A549 treated with GW870086 at 1 μM for 4 hours (cell line): ENCODE measurements around the gene SNRPD1. TPM values are rescaled to one million over a fixed set of nuclear protein-coding genes. Genes with fewer than 3 reads are reported as not detected.

Source experiments
- total RNA-seq: library from RNA; stranded (reverse); fragments of 200-300 nt; extraction: Qiagen RNA extraction; gene quantifications from 5 replicates; pipeline ENCODE4 v1.2.3, GENCODE V29; 2022; ENCODE audit warnings: low read depth

Gene SNRPD1
- 152 to 194 TPM (median 164 TPM) in 5 replicates for total RNA-seq

GRCh38 chr18:21612125-21613039 is at the start of gene SNRPD1:
SNRPD1 (plus strand) TSS chr18:21612314; CDS start chr18:21612430, 116 bp downstream.

GRCh38 chr18:21600526-21601410 is 11.3 kb upstream of the SNRPD1 start, which contains the start of gene ESCO1:
ESCO1 (minus strand) TSS chr18:21600704; CDS start chr18:21574843, 25,861 bp downstream.

Other genes starting within 250 kb of the SNRPD1 start
- gene ESCO1, start 11.6 kb upstream of the SNRPD1 start, total RNA-seq: 8.1 to 10.2 TPM (median 9.2 TPM) in 5 replicates
- gene ABHD3, start 92.5 kb downstream of the SNRPD1 start, total RNA-seq: 19.6 to 23.3 TPM (median 21.4 TPM) in 5 replicates
- 4.2 to 10.2 TPM (median 8.9 TPM) in 5 replicates for gene MIB1, start 128.5 kb downstream of the SNRPD1 start, total RNA-seq